T-helper 1 cell treated with Interleukin-12 subunit alpha and Interleukin-12 subunit beta and Interleukin-4 antibody, amounts not matched to agents 30 μg/mL and 1 μg/mL, for 36 hours (primary cell): ENCODE measurements around the gene CALN1.
"Not testable (repeated sequence)": the region's sequence is repeated elsewhere in the genome, so short reads cannot be mapped to it uniquely, and the experiment has no call there.

ENCODE experiments used
- H3K27ac Mint-ChIP-seq: one replicate; pipeline ENCODE4 v1.8.0; 2021; ENCODE audit warnings: mild to moderate bottlenecking, mixed read lengths
- H3K27me3 Mint-ChIP-seq: one replicate; pipeline ENCODE4 v1.8.0; 2021; ENCODE audit warnings: low read depth, mixed read lengths
- H3K36me3 Mint-ChIP-seq: one replicate; pipeline ENCODE4 v1.8.0; 2021; ENCODE audit warnings: low read depth, mixed read lengths
- H3K4me1 Mint-ChIP-seq: one replicate; pipeline ENCODE4 v1.8.0; 2021; ENCODE audit warnings: low read depth, mixed read lengths
- H3K4me3 Mint-ChIP-seq: one replicate; pipeline ENCODE4 v1.8.0; 2021; ENCODE audit warnings: mild to moderate bottlenecking, moderate library complexity, mixed read lengths
- H3K9me3 Mint-ChIP-seq: one replicate; pipeline ENCODE4 v1.8.0; 2021; ENCODE audit warnings: mixed read lengths

CALN1 gene

GRCh38 chr7:72078301-72078700 lies 333.8 kb downstream of the CALN1 start:
- Mint-ChIP-seq H3K27me3 (no peaks in the 10 kb centered on the region), H3K9me3 (peaks cover 25% of the 10 kb centered on the region), H3K4me1 (no peaks in the 10 kb centered on the region), H3K4me3 (no peak overlapping the region), H3K36me3 (no peaks in the 10 kb centered on the region), H3K27ac (no peak overlapping the region)

GRCh38 chr7:72077786-72078185 lies 334.4 kb downstream of the CALN1 start:
- Mint-ChIP-seq H3K36me3 (no peaks in the 10 kb centered on the region), H3K4me3 (no peak overlapping the region), H3K9me3 (peaks cover 25% of the 10 kb centered on the region), H3K27ac (no peak overlapping the region), H3K4me1 (no peaks in the 10 kb centered on the region), H3K27me3 (no peaks in the 10 kb centered on the region)

- Mint-ChIP-seq H3K9me3 (peaks cover 26% of the 10 kb centered on the region), H3K27ac (no peak overlapping the region), H3K4me3 (no peak overlapping the region), H3K27me3 (no peaks in the 10 kb centered on the region), H3K4me1 (no peaks in the 10 kb centered on the region), H3K36me3 (no peaks in the 10 kb centered on the region)
Measured at GRCh38 chr7:72072901-72073300, 339.2 kb downstream of the CALN1 start.

- peaks cover 17% of the 10 kb centered on the region for H3K9me3 Mint-ChIP-seq
- H3K4me1 Mint-ChIP-seq = no peaks in the 10 kb centered on the region
- no peaks in the 10 kb centered on the region for H3K36me3 Mint-ChIP-seq
- no peak overlapping the region for H3K4me3 Mint-ChIP-seq
- H3K27ac Mint-ChIP-seq = no peak overlapping the region
- no peaks in the 10 kb centered on the region for H3K27me3 Mint-ChIP-seq
Measured at GRCh38 chr7:72069263-72069662, 342.9 kb downstream of the CALN1 start.

GRCh38 chr7:72065764-72066163 lies 346.4 kb downstream of the CALN1 start:
- H3K27ac Mint-ChIP-seq, H3K9me3 Mint-ChIP-seq, H3K36me3 Mint-ChIP-seq, H3K4me3 Mint-ChIP-seq, H3K27me3 Mint-ChIP-seq, H3K4me1 Mint-ChIP-seq: not testable (repeated sequence)

- Mint-ChIP-seq H3K27ac (no peak overlapping the region), H3K36me3 (no peaks in the 10 kb centered on the region), H3K4me1 (no peaks in the 10 kb centered on the region), H3K27me3 (no peaks in the 10 kb centered on the region), H3K9me3 (peaks cover 8% of the 10 kb centered on the region), H3K4me3 (no peak overlapping the region)
Measured at GRCh38 chr7:72064916-72065315, 347.2 kb downstream of the CALN1 start.

GRCh38 chr7:72063330-72063729 lies 348.8 kb downstream of the CALN1 start:
- Mint-ChIP-seq H3K27ac (no peak overlapping the region), H3K4me1 (no peaks in the 10 kb centered on the region), H3K4me3 (no peak overlapping the region), H3K27me3 (no peaks in the 10 kb centered on the region), H3K36me3 (no peaks in the 10 kb centered on the region), H3K9me3 (peaks cover 8% of the 10 kb centered on the region)

- no peak overlapping the region for H3K27ac Mint-ChIP-seq
- no peaks in the 10 kb centered on the region for H3K4me1 Mint-ChIP-seq
- H3K9me3 Mint-ChIP-seq = peaks cover 8% of the 10 kb centered on the region
- no peaks in the 10 kb centered on the region for H3K36me3 Mint-ChIP-seq
- H3K4me3 Mint-ChIP-seq = no peak overlapping the region
- H3K27me3 Mint-ChIP-seq = no peaks in the 10 kb centered on the region
Measured at GRCh38 chr7:72062666-72063065, 349.5 kb downstream of the CALN1 start.

- Mint-ChIP-seq H3K4me1 (no peaks in the 10 kb centered on the region), H3K9me3 (peaks cover 11% of the 10 kb centered on the region), H3K4me3 (no peak overlapping the region), H3K27ac (no peak overlapping the region), H3K27me3 (no peaks in the 10 kb centered on the region), H3K36me3 (no peaks in the 10 kb centered on the region)
Measured at GRCh38 chr7:72059925-72060324, 352.2 kb downstream of the CALN1 start.

GRCh38 chr7:72058579-72058978 lies 353.6 kb downstream of the CALN1 start:
- H3K27ac Mint-ChIP-seq = no peak overlapping the region

GRCh38 chr7:72057796-72058195 lies 354.3 kb downstream of the CALN1 start:
- no peaks in the 10 kb centered on the region for H3K36me3 Mint-ChIP-seq
- H3K4me1 Mint-ChIP-seq = no peaks in the 10 kb centered on the region
- no peak overlapping the region for H3K27ac Mint-ChIP-seq
- H3K27me3 Mint-ChIP-seq = no peaks in the 10 kb centered on the region
- H3K4me3 Mint-ChIP-seq = no peak overlapping the region
- H3K9me3 Mint-ChIP-seq = peaks cover 21% of the 10 kb centered on the region

More at GRCh38 chr7:72058579-72058978, 353.6 kb downstream of the CALN1 start:
- Mint-ChIP-seq H3K4me3 (no peak overlapping the region), H3K27me3 (no peaks in the 10 kb centered on the region), H3K4me1 (no peaks in the 10 kb centered on the region), H3K9me3 (peaks cover 21% of the 10 kb centered on the region), H3K36me3 (no peaks in the 10 kb centered on the region)

GRCh38 chr7:72057231-72057630 lies 354.9 kb downstream of the CALN1 start:
- Mint-ChIP-seq H3K36me3 (no peaks in the 10 kb centered on the region), H3K4me1 (no peaks in the 10 kb centered on the region), H3K27me3 (no peaks in the 10 kb centered on the region), H3K27ac (no peak overlapping the region), H3K4me3 (no peak overlapping the region), H3K9me3 (peaks cover 21% of the 10 kb centered on the region)

- Mint-ChIP-seq H3K9me3 (peaks cover 16% of the 10 kb centered on the region), H3K36me3 (no peaks in the 10 kb centered on the region), H3K27me3 (no peaks in the 10 kb centered on the region), H3K4me3 (no peak overlapping the region), H3K27ac (no peak overlapping the region), H3K4me1 (no peaks in the 10 kb centered on the region)
Measured at GRCh38 chr7:72055426-72055825, 356.7 kb downstream of the CALN1 start.

GRCh38 chr7:72053292-72053691 lies 358.8 kb downstream of the CALN1 start:
- Mint-ChIP-seq H3K36me3 (no peaks in the 10 kb centered on the region), H3K4me1 (no peaks in the 10 kb centered on the region), H3K27me3 (no peaks in the 10 kb centered on the region), H3K9me3 (peaks cover 21% of the 10 kb centered on the region), H3K4me3 (no peak overlapping the region), H3K27ac (no peak overlapping the region)

- no peak overlapping the region for H3K4me3 Mint-ChIP-seq
- H3K9me3 Mint-ChIP-seq = peaks cover 27% of the 10 kb centered on the region
- H3K27me3 Mint-ChIP-seq = no peaks in the 10 kb centered on the region
- H3K27ac Mint-ChIP-seq = no peak overlapping the region
- no peaks in the 10 kb centered on the region for H3K4me1 Mint-ChIP-seq
- H3K36me3 Mint-ChIP-seq = no peaks in the 10 kb centered on the region
Measured at GRCh38 chr7:72048420-72048819, 363.7 kb downstream of the CALN1 start.

- H3K9me3 Mint-ChIP-seq = peaks cover 33% of the 10 kb centered on the region
- H3K4me3 Mint-ChIP-seq = no peak overlapping the region
- no peaks in the 10 kb centered on the region for H3K4me1 Mint-ChIP-seq
- no peaks in the 10 kb centered on the region for H3K36me3 Mint-ChIP-seq
- no peaks in the 10 kb centered on the region for H3K27me3 Mint-ChIP-seq
- no peak overlapping the region for H3K27ac Mint-ChIP-seq
Measured at GRCh38 chr7:72042855-72043254, 369.3 kb downstream of the CALN1 start.
